ENCODE data around the gene PLAGL2.
A peak's percentile ranks its signal among the peaks of the same experiment; 100 is the strongest.

- TF ChIP-seq CTCF (conservative IDR thresholded peaks at IDR 0.05 in 1 of 2, IDR thresholded peaks at IDR 0.05 in 1 of 2; ENCODE audit: extremely low read depth in 1 of 2, insufficient read depth in 1 of 2, low read depth in 1 of 2, low read length in 2 of 2) (peak in 1 of 2 donors; percentile 25), EZH2 (IDR thresholded peaks at IDR 0.05; ENCODE audit: borderline replicate concordance, low read length) (no peak)
Measured at GRCh38 chr20:32236048-32236533, 28.5 kb upstream of the PLAGL2 start.
